HG03565 (cell line): ENCODE measurements around the gene ZNF580.

ENCODE experiments used
- ATAC-seq: cut with Tn5 transposase; IDR thresholded peaks from one replicate; pipeline ENCODE4 v1.9.1; 2021; ENCODE audit warnings: mild to moderate bottlenecking, moderate library complexity; ENCODE audit not compliant: unreplicated experiment

The ZNF580 gene

DNA sequence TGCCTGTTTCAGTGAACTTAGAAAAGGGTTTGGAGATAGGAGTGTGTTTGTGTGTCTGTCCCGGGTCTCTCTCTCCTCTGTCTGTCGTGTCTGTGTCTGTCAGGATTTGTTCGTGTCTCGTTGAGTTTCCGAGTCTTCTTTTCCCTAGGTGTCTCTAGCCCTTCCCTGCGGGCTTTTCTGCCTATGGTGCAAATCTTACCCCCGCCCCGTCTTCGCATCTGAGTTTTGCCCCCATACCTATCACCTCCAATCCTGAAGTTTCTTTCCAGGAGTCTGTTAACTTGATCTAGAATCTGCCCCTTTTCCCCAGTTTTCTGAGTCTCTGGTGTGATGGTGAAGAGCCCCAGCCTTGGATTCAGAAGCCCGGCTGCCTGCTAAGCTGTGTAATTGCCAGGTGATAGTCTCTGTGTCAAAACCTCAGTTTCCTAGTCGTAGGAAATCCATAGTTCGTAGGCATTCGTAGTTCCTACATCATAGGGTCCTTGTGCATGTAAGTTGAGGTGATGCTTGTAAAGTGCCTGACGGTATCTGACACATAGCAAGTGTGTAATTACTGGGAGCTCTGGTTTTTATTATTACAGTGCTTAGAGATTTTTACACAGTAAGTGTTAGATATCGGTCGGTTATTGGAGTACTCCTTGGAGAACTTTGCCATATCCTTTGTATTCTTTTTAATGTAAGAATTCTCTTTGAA, 35.0 kb downstream of the ZNF580 start:
- ATAC-seq: no peak

GRCh38 chr19:55676383-55676782, 35.6 kb downstream of the ZNF580 start:
- ATAC-seq: no peak

GRCh38 chr19:55676889-55677505, 36.2 kb downstream of the ZNF580 start:
- no peak for ATAC-seq

GRCh38 chr19:55677572-55678028, 36.8 kb downstream of the ZNF580 start:
- no peak for ATAC-seq

DNA sequence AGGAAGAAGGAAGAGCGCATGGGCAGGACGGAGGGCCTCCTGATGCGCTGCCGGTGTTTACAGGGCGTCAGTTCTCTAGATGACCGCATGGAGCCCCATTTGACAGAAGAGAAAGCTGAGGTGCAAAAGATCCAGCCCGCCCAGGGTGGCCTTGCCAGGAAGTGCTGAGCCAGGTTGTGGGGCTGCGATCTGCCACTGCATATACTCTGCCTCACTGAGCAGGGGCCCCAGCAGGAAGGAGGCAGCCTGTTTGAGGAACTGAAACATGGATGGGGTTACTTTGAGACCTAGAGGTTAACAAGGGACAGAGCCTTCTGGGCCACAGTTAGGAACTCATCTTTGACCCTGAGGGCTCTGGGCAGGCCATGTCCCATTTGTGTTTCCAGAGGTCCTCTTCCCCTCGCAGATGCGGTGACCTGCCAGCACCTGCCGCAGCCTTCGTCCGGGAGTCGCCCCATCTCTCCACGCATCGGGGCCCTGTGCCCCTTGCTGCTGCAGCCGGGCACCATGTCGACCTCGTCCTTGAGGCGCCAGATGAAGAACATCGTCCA, 37.4 kb downstream of the ZNF580 start:
- peak; percentile 61 for ATAC-seq

DNA sequence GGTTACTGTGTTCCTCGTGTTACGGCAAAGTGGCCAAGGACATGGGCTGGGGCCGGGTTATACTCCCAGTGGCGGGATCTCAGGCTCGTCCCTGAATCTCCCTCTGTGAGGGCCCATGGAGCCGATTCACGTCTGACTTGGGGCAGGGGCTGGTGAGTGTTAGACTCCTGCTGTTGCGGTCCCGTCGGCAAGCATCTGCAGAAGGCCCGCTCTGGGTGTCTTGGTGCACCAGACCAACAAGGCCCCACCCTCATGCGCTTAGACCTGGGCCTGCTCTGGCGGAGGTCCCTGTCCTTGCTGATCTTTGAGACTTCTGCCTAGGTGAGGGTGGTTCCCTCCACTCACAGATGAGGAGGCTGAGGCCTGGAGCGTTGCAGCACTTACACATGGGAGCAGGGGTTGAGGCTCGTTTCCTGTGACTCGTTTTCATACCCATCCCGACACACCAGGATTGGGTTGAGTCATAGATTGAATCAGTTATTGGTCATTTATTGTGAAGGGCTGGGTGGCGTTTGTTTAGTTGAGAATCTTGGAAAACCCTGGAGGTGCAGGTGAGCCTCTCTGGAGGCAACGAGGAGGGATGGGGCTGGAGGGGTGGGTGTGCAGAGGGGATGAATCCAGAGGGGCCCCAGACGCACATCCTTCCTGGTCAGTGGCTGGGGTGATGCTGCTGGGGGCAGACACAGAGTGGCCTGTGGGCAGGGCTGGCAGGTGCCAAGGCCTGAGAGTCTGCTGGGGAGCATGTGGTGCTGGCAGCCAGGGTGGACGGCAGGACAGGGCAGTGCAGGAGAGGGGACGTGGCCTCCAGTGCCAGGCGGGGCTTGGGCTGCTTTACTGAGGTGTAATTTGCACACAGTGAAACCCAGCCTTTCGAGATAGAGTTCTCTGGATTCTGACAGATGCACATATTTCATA, 38.8 kb downstream of the ZNF580 start:
- ATAC-seq: no peak

DNA sequence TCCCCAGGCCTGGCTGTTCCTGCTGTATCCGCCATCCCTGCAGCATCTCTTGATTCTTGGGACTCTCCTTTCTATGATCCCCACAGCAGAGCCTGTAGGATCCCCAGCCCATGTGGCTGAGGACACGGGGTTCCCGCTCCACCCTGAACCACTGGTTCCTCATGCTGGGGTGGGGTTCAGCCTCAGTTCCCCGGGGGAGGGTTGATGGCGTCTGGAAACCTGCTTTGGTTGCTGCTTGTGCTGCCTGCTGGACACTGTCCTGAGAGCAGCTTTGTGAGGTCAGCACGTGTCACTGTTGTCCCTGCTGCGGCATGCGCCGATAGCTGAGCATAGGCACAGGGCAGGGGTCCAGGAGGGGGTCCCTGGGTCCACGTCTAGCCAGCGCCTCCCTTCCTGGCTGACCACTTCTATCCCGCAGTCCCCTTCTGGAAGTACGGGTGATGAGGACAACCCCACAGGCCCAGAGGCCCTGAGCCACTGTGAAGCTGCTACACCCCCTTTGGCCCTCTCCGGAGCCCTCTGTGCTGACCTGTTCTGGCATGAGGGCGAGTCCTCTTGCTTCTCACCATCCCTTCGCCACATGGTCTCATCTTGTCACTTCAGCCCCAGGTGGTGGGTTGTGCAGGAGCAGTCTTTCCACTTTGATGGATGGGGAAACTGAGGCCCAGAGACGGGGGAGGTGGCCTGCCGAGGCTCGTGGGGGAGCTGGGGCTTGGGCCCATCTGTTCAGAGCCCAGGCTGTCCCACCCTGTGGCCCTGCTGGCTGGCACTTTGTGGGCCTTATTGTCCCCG, 39.7 kb downstream of the ZNF580 start:
- ATAC-seq: no peak

DNA sequence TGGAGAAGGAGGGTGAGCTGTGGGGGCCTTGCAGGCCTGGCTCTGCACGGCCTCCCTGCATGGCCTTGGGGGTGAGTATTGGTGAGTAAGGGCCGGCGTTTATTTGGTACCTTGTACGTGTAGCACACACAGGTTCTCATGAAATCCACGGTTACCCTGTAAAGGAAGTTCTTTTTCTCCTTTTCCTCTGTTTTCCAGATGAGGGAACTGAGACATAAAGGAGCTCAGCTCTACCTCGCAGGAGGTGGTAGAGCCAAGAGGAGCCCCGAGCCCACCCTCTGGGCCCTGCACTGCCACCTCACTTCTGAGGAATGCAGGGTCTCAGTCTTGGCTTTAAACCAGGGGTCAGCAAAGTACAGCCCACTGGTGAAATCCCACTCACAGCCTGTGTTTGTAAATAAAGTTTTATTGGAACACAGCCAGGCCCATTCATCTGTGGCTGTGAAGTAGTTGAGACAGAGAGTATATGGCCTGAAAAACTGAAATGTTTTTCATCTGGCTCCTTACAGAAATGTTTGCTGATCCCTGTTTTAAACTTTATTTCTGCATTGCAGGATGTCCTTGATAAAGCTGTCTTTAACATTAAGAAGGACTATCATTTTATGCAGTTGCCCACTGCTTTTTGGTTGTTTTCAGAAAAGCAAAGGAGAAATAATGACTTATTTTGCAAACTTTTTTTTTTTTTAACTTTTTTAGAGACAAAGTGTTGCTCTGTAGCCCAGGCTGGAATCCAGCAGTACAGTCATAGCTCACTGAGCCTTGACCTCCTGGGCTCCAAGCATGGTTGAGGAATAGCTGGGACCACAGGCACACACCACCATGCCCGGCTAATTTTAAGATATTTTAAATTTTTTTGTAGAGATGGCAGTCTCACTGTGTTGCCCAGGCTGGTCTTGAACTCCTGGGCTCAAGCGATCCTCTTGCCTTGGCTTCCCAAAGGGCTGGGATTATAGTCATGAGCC, 40.6 kb downstream of the ZNF580 start:
- ATAC-seq: no peak

DNA sequence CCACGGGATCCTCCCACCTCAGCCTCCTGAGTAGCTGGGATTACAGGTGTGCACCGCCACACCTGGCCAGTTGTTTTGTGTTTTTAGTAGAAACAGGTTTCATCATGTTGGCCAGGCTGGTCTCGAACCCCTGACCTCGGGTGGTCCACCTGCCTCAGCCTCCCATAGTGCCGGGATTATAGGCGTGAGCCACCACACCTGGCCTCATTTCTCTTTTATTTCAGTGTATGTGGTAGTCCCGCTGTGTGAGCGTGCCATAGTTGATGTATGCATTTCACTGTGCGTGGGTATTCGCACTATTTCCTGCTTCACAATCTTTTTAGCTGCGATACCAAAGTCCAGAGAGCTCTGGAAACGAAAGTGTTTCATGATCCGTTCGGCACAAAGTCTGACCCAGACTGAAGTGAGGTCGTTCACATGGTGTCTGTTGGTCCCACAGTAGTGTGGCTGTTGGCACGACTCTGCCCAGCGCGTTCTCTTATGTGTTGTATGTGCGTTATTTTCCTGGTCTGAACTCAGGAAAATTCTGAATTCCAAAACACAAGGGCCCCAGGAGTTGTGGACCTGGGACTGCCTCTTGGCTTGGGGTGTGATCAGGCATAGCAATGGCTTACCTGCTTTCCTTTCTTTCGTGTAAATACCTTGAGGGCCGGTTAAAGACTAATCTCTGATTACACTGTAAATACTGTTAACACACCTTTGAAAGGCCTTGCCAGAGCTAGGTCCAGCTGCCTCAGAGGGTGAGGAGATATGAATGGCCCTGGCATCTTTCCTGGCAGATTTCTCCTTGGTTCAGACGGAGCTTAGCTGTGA, 42.9 kb downstream of the ZNF580 start:
- ATAC-seq: no peak

- ATAC-seq: no peak
Observed at GRCh38 chr19:55684946-55685681, 44.3 kb downstream of the ZNF580 start.

- no peak for ATAC-seq
Observed at GRCh38 chr19:55685776-55686175, 45.0 kb downstream of the ZNF580 start.

GRCh38 chr19:55686311-55687050, 45.7 kb downstream of the ZNF580 start:
- no peak for ATAC-seq

GRCh38 chr19:55687281-55688201, 46.7 kb downstream of the ZNF580 start:
- no peak for ATAC-seq

DNA sequence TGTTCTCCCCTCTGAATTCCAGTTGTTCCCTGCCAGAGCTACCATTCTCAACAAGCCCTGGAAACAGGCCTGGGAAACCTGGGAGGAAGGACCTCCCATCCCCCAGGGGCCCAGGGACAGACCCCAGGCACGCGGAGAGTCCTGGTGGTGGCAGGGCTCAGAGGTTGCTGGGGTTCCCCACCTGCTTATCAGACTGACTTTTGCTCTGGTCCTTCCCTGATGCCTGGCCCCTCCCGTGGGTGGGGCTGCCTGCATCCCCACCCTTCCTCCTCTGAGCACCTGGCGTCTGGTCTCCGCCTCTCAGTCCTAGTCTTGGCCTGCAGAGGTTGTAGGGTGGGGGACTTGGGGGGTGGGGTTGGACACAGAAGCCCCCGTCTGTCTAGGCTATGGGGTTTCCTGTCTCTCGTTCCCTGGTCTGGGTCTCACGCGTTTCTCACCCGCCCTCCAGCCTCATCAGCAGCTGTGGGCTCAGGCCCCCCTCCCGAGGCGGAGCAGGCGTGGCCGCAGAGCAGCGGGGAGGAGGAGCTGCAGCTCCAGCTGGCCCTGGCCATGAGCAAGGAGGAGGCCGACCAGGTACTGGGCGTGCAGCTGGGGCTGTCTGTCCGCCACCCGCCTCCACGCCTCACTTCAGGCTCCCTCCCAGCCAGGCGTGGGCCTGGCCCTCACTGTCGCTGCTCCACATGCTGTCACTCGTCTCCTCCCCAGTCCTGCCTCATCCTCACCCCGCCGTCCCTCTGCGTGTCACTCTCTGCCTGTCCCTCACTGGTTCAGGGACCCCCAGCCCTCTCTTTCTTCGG, 47.8 kb downstream of the ZNF580 start:
- ATAC-seq: no peak

DNA sequence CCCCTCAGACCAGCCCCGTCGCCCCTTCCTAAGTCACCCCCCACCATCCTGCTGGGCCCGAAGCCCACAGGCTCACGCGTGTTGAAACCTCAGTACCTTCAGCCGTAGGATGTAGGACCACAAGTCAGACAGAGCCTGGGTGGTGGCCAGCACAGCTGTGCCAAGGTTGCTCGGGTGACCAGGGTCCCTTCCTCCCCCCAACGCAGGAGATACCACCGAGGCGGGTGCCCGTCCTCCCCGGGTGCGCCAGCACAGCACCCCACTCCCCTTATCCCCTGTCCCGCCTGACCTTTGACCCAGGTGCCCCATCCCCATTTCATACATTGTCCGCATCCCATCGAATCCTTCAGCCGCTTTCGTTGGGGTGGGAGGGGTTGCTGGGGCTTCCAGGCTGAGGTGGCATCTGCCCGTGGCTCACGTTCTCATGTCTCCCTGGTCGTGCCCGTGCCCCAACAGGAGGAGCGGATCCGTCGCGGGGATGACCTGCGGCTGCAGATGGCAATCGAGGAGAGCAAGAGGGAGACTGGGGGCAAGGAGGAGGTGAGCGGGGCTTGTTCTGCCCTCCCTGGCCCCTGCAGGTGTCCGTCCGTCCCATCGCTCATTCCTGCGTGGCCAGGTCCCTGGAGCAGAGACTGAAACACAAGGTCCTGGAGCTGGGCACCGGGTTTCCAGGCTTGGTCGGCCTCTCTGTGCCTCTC, 48.8 kb downstream of the ZNF580 start:
- no peak for ATAC-seq
